HepG2 (cell line): ENCODE measurements around the gene ANKMY2. TPM values are rescaled to one million over a fixed set of nuclear protein-coding genes. Genes with fewer than 3 reads are reported as not detected.

Experiments used
- ATAC-seq: fragments of 200-7000 bp; cut with Tn5 transposase; 3 replicates; pipeline ENCODE4 v1.9.1; 2020; ENCODE audit warnings: mild to moderate bottlenecking, moderate library complexity
- BruUV-seq: library from RNA; stranded (reverse); fragments of 400-500 nt; replicated peaks from 2 replicates; lab custom pipeline; 2021; lab: Mats Ljungman, UMichigan
- CTCF ChIA-PET: fragments of 300-600 bp; formaldehyde crosslinking; extraction: SDS; loops from one replicate; lab custom pipeline; 2021; ENCODE audit warnings: low total read pairs, inconsistent platforms, low intra/inter-chr PET ratio; lab: Yijun Ruan, JAX
- POLR2A ChIA-PET: fragments of 350-600 bp; sonication (Branson Sonifier 250); formaldehyde crosslinking; loops from one replicate; lab custom pipeline; 2020; ENCODE audit warnings: antibody characterized with exemption, inconsistent platforms; lab: Yijun Ruan, JAX
- DNase-seq: peaks from one replicate; pipeline ENCODE4 v3.0.0-alpha.2; 2015; ENCODE audit warnings: low spot score
- FAIRE-seq: peaks from 3 replicates; lab custom pipeline; 2011; peaks lifted over from hg19 to GRCh38; lab: Jason Lieb, UNC
- H2AFZ ChIP-seq: one replicate; pipeline ENCODE4 v1.6.1; 2011; ENCODE audit warnings: low read length, inconsistent platforms
- H3K27ac ChIP-seq: fragments of 300-600 bp; 3 replicates; pipeline ENCODE4 v1.8.0; 2011; ENCODE audit warnings: mixed run types, mild to moderate bottlenecking, mixed read lengths, low read length, inconsistent platforms; ENCODE audit not compliant: insufficient read depth; ENCODE audit errors: extremely low read length
- H3K27me3 ChIP-seq, 2 experiments: fragments of 200-600 bp in 1 of 2; 2 replicates in 1 of 2; 3 replicates in 1 of 2; pipeline versions ENCODE4 v1.6.0 to v1.8.0; 2011; ENCODE audit warnings: low read length in 2 of 2, mild to moderate bottlenecking in 2 of 2, moderate library complexity in 2 of 2, inconsistent platforms in 1 of 2; ENCODE audit not compliant: insufficient read depth in 2 of 2, control insufficient read depth in 1 of 2
- H3K36me3 ChIP-seq, 2 experiments: fragments of 200-600 bp in 1 of 2; replicated peaks in 1 of 2; 2 replicates in 1 of 2; 3 replicates in 1 of 2; pipeline versions ENCODE4 v1.5.1 to v1.8.0; 2011; ENCODE audit warnings: low read length in 2 of 2, inconsistent platforms in 1 of 2; ENCODE audit not compliant: insufficient read depth in 2 of 2, control insufficient read depth in 1 of 2
- H3K4me1 ChIP-seq: 2 replicates; pipeline ENCODE4 v1.5.1; 2012; ENCODE audit warnings: low read length, inconsistent platforms; ENCODE audit not compliant: insufficient read depth
- H3K4me2 ChIP-seq: 2 replicates; pipeline ENCODE4 v1.6.0; 2011; ENCODE audit warnings: low read depth, low read length, inconsistent platforms
- H3K4me3 ChIP-seq, 3 experiments: fragments of 200-600 bp in 1 of 3; sonication (generic), shearing (Covaris generic) in 1 of 3; replicated peaks in 1 of 3; 2 replicates each; pipeline ENCODE4 v1.5.1; 2011 to 2016; ENCODE audit warnings: low read length in 3 of 3, inconsistent platforms in 2 of 3, low read depth in 2 of 3, mild to moderate bottlenecking in 2 of 3, control low read depth in 1 of 3, mixed read lengths in 1 of 3; ENCODE audit not compliant: insufficient read depth in 1 of 3
- H3K79me2 ChIP-seq: one replicate; pipeline ENCODE4 v1.6.1; 2011; ENCODE audit warnings: low read length, inconsistent platforms; ENCODE audit not compliant: insufficient read depth
- H3K9ac ChIP-seq: 2 replicates; pipeline ENCODE4 v1.6.0; 2011; ENCODE audit warnings: mild to moderate bottlenecking, low read depth, low read length, inconsistent platforms; ENCODE audit not compliant: insufficient read depth
- H3K9me3 ChIP-seq: 2 replicates; pipeline ENCODE4 v1.5.1; 2012; ENCODE audit warnings: mild to moderate bottlenecking, low read length
- H4K20me1 ChIP-seq: 2 replicates; pipeline ENCODE4 v1.6.0; 2011; ENCODE audit warnings: inconsistent platforms, mild to moderate bottlenecking, low read length, moderate library complexity; ENCODE audit not compliant: insufficient read depth
- DPF2 ChIP-seq: sonication (generic); formaldehyde crosslinking; IDR thresholded peaks from 2 replicates; pipeline ENCODE4 v1.4.0; 2020; ENCODE audit warnings: mild to moderate bottlenecking, low read depth, missing genetic modification reagents, borderline replicate concordance
- NFIB ChIP-seq: sonication (generic); formaldehyde crosslinking; IDR thresholded peaks from 2 replicates; pipeline ENCODE4 v1.9.0; 2021; ENCODE audit warnings: missing genetic modification reagents, mild to moderate bottlenecking, borderline replicate concordance
- NRL ChIP-seq: sonication (generic); formaldehyde crosslinking; IDR thresholded peaks from 2 replicates; pipeline ENCODE4 v1.5.0; 2020; ENCODE audit warnings: missing genetic modification reagents, mild to moderate bottlenecking, moderate library complexity, borderline replicate concordance
- PPARG ChIP-seq: conservative IDR thresholded peaks from 2 replicates; pipeline ENCODE4 v1.6.1; 2016; ENCODE audit warnings: missing biosample characterization, missing genetic modification reagents
- SSRP1 ChIP-seq: IDR thresholded peaks from 2 replicates; pipeline ENCODE4 v1.6.1; 2016; ENCODE audit warnings: control low read depth
- ZNF460 ChIP-seq: sonication (generic); formaldehyde crosslinking; IDR thresholded peaks from 2 replicates; pipeline ENCODE4 v1.5.1; 2020; ENCODE audit warnings: missing genetic modification reagents, mild to moderate bottlenecking, borderline replicate concordance
- ZNF766 ChIP-seq: sonication (generic); formaldehyde crosslinking; IDR thresholded peaks from 2 replicates; pipeline ENCODE4 v1.5.0; 2020; ENCODE audit warnings: missing genetic modification reagents, borderline replicate concordance
- WGBS: methylation state at CpG from one replicate; pipeline ENCODE4 v1.1.6; 2017; ENCODE audit warnings: low lambda C conversion rate; 5-methylcytosine and 5-hydroxymethylcytosine counted together
- in situ Hi-C: cut with HindIII; loops from 2 replicates; pipeline ENCODE4 v1.10.0; 2017; ENCODE audit warnings: low pct_unique_long_range_greater_than_20kb; ENCODE audit not compliant: extremely low pct_ligation_motif_present
- intact Hi-C: fragments of 100-400 bp; cut with micrococcal nuclease; formaldehyde crosslinking; loops from one replicate; pipeline ENCODE4 v1.10.0; 2022; ENCODE audit not compliant: unreplicated experiment
- polyA plus RNA-seq, 8 experiments: library from polyadenylated mRNA; depleted of rRNA in 3 of 8; stranded (reverse) in 7 of 8; unstranded in 1 of 8; fragments of >200 nt; fragmentation: Illumina TruSeq in 4 of 8; extraction: Trizol in 4 of 8; gene quantifications; 2 replicates each; pipeline versions ENCODE4 v1.2.1 to v1.2.3, GENCODE V29; 2011 to 2016; ENCODE audit warnings: low read depth in 4 of 8, missing spikeins in 1 of 8, mixed read lengths in 1 of 8; ENCODE audit not compliant: insufficient read depth in 1 of 8
- total RNA-seq, 5 experiments: library from RNA; depleted of rRNA; stranded (reverse); fragments of >200 nt; fragmentation: Illumina TruSeq; extraction: Trizol; gene quantifications; 2 replicates each; pipeline ENCODE4 v1.2.3, GENCODE V29; 2016; ENCODE audit warnings: low read depth in 1 of 5
- TF ChIP-seq, protein P1 (sequence below), 2 experiments: sonication (generic) in 1 of 2; formaldehyde crosslinking in 1 of 2; IDR thresholded peaks; 2 replicates each; pipeline versions ENCODE4 v1.6.1 to v1.9.0; 2014 to 2022; ENCODE audit warnings: antibody characterized with exemption in 1 of 2, borderline replicate concordance in 1 of 2, inconsistent platforms in 1 of 2, low read depth in 1 of 2, missing genetic modification reagents in 1 of 2

Gene ANKMY2
- total and polyA plus RNA-seq, 2 of the 13 experiments (the other 11 are each of a cell fraction or from before 2014, with no cell fraction given): 12.2 to 21.6 TPM

DNA sequence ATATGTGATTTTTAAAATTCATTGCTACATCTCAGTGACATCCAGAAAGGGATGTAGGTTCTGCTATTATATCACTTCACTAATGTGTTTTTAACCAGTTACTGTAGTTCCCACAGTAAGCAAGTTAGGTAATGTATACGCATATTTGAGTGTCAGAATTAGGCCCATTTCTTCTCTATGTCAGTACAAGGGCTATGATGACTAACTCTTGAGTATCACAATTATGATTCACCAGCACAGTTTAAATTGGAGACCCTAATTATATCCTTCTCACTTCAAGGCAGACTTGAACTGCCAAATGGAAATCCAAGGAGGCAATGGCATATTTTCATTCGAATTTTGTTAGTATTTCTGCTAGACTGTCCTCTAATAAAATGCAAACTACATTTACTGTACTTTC lies 24.0 kb upstream of the ANKMY2 start:
- Histone ChIP-seq H3K79me2 (peaks cover 28% of the 10 kb centered on the region), H3K4me1 (peaks cover 15% of the 10 kb centered on the region), H3K27ac (no peak overlapping the region), H3K36me3 (peaks cover 6 to 19% of the 10 kb centered on the region in 2 experiments; a peak in 4 of 5 replicates), H2AFZ (no peak overlapping the region), H3K27me3 (no peaks in the 10 kb centered on the region), H3K4me3 (no peak overlapping the region), H3K4me2 (no peak overlapping the region), H3K9me3 (no peaks in the 10 kb centered on the region), H3K9ac (no peak overlapping the region), H4K20me1 (no peaks in the 10 kb centered on the region)
- CTCF ChIA-PET: no interaction called here
- FAIRE-seq (no peak), DNase-seq (no peak), ATAC-seq (no peak)
- in situ Hi-C loops (no loop called here), intact Hi-C loops (loop anchor here (10.0 kb wide), 1 partner anchor 1295 kb away; no protein-coding TSS in a partner anchor)
- no TSS peak for BruUV-seq
- TF ChIP-seq DPF2 (CRISPR knock-in tag): no peak
- no peak for TF ChIP-seq ZNF766 (CRISPR knock-in tag)
- TF ChIP-seq SSRP1 (CRISPR knock-in tag): no peak
- TF ChIP-seq, protein P1, sequence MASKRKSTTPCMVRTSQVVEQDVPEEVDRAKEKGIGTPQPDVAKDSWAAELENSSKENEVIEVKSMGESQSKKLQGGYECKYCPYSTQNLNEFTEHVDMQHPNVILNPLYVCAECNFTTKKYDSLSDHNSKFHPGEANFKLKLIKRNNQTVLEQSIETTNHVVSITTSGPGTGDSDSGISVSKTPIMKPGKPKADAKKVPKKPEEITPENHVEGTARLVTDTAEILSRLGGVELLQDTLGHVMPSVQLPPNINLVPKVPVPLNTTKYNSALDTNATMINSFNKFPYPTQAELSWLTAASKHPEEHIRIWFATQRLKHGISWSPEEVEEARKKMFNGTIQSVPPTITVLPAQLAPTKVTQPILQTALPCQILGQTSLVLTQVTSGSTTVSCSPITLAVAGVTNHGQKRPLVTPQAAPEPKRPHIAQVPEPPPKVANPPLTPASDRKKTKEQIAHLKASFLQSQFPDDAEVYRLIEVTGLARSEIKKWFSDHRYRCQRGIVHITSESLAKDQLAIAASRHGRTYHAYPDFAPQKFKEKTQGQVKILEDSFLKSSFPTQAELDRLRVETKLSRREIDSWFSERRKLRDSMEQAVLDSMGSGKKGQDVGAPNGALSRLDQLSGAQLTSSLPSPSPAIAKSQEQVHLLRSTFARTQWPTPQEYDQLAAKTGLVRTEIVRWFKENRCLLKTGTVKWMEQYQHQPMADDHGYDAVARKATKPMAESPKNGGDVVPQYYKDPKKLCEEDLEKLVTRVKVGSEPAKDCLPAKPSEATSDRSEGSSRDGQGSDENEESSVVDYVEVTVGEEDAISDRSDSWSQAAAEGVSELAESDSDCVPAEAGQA (IDR thresholded peaks at IDR 0.05; ENCODE audit: low read depth): no peak
- TF ChIP-seq, protein P1 (CRISPR knock-in tag; IDR thresholded peaks at IDR 0.05; ENCODE audit: borderline replicate concordance): no peak
- TF ChIP-seq NFIB (CRISPR knock-in tag): no peak
- no peak for TF ChIP-seq PPARG
- TF ChIP-seq NRL (CRISPR knock-in tag): no peak
- TF ChIP-seq ZNF460: no peak
- POLR2A ChIA-PET: interaction anchor here (1.1 kb wide), 1 partner anchor 24 kb away, joined by 4 read pairs; the partner anchor contains the start of gene ANKMY2
- 95% methylated on average over 2 of the region's 2 CpGs for WGBS
